Inflammatory macrophage treated with lipopolysaccharide for 1 hour (primary cell): ENCODE data around the gene TM4SF5.
A peak's percentile ranks its signal among the peaks of the same experiment; 100 is the strongest.

Experiments
- DNase-seq, 2 donors: peaks; one replicate each; pipeline ENCODE4 v3.0.0-alpha.2; 2020 to 2022

Gene TM4SF5

DNA sequence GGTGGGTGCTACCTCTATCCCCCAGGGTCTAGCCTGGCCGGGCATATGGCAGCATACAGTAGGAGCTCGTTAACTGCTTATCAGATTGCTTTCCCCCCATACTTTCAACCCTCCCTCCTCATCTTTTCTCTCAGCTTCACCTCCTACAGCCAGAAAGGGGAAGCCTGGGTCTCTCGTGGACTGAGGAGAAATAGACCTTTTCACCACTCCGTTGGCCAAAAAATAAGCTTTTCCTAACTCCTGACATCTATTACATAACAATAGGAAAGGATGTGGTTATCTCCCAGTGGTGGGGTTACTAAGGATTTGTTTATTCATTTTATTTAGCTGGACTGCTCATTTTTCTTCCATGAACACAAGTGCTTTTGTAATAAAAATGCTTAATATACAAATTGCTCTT, 23.0 kb upstream of the TM4SF5 start:
- peak; percentile 45 to 65 for DNase-seq

DNA sequence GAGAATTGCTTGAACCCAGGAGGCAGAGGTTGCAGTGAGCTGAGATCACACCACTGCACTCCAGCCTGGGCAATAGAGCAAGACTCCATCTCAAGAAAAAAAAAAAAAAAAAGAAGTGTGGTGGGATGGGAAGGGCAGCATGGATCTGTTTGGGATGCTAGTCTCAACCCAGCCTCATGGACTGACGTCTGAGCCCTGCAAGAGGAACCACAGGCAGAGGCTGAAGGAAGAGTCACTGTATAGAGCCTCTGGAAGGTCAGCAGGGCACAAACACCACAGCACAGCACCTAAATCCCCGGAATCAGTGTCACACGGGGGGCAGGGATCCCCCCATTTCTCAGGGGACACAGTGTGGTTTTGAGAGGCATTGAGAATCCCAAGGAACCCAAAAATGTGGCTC, 21.1 kb upstream of the TM4SF5 start:
- DNase-seq, result no peak

DNA sequence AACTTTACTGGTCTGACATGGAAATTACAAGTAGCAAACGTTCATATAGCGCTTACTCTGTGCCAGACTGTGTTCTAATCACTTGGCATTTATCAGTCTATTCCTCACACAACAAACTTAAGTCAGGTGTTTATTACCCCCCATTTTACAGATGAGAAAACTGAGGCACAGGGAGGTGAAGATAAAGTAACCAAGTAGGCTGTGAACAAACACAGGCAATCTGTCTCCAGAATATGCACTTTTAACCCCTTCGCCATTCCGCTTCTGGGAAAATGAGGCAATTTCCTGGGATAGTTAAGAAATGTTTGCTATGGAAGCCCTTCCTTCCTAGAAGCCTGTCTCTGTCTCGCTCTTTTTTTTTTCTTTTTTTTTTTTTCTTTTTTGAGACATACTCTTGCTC, 19.8 kb upstream of the TM4SF5 start:
- DNase-seq, result peak in 1 of 2 donors; percentile 84

DNA sequence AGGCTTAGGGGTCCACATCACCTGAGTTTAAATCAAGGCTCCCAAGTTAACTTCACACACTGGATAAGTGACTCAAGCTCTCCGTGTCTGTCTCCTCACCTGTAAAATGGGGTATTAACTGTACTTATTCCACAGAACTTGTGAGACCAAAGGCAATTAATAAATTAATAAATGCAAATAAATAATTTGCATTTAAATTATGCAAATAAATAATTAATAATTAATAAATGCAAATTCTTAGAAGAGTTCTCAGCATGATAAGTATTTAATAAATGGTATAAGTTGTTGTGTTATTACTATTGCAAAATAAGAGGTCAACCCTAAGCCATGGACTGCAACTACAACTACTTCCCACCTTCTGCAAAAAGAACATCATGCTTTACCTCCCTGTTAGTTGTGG, 18.3 kb upstream of the TM4SF5 start:
- no peak for DNase-seq

DNA sequence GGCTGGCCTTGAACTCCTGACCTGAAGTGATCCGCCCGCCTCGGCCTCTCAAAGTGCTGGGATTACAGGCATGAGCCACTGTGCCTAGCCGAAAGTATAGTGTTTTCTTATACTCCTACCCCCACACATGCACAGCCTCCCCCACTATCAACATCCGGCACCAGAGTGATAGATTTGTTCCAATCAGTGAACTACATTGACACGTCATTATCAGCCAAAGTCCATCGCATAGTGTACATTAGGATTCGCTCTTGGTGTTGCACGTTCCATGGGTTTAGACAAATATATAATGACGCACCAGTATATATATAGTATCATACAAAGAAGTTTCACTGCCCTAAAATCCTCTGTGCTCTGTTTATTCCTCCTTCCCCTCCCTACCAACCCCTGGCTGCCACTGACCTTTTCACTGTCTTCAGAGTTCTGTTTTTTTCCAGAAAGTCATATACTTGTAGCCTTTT, 11.9 kb upstream of the TM4SF5 start:
- peak; percentile 69 to 73 for DNase-seq

DNA sequence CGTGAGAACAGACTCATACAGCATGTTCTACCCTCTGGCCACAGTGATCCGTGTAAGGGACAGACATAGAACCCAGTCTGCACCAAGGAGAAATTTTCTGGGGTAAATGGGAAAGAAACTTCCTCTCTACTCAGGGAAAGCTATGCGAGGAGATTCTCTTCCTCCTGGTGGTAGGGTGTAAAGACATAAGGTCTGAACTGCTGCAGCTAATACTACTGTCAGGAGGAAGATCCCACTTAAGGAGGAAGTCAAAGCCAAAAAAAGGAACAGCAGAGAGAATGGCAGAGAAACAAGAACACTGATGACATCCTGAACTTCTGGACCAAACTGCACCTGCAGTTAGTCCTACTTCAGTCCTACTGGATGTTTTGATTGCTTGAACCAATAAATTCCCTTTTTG, 7.1 kb upstream of the TM4SF5 start:
- DNase-seq, result peak; percentile 76 to 85

DNA sequence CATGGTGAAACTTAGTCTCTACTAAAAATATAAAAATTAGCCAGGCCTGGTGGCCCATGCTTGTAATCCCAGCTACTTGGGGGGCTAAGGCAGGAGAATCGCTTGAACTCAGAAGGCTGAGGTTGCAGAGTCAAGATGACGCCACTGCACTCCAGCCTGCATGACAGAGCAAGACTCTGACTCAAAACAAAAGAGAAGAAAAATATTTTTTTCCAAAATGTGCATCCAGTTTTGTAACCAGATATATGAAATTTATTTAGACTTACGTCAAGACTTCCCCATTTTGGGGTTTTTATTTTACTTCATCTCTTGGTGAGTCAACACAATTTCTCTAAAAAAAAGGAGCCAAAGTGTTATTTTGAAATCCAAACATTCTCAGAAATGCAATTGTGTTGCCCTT, 5.5 kb upstream of the TM4SF5 start:
- DNase-seq, result peak; percentile 94 to 98

DNA sequence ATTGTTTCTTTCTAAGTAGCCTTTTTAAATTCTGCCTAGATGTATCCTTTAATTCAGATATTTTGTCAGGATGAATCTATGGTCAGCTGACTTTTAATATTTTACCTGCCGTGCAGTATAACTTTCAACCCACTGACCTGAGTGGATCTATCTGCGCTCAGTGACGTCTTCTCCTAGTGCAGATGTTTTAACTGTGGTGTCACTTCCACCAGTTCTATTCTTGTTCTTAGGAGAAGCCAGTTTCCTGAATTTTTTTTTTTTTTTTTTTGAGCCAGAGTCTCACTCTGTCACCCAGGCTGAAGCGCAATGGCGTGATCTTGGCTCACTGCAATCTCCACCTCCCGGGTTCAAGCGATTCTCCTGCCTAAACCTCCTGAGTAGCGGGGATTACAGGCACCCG, 5.0 kb upstream of the TM4SF5 start:
- DNase-seq, result peak in 1 of 2 donors; percentile 77

DNA sequence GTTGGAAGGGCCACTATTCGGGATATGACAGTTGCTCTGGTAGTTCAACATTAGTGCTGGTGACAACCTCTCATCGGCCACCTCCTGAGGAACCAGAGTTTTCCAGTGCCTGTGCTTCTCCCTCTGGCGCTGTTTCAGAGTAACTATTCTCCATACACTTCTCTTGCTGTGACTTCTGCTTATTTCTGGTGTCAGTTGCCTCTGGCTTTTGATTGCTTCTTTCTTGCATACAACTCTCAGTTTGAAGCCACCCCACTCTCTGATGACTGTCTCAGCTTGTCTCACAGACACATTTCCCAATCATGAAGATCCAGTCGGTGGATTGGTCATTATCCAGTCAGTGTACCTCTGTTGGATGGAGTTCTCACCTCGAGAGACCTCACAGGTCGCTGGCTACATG, 3.4 kb upstream of the TM4SF5 start:
- peak; percentile 82 to 88 for DNase-seq

DNA sequence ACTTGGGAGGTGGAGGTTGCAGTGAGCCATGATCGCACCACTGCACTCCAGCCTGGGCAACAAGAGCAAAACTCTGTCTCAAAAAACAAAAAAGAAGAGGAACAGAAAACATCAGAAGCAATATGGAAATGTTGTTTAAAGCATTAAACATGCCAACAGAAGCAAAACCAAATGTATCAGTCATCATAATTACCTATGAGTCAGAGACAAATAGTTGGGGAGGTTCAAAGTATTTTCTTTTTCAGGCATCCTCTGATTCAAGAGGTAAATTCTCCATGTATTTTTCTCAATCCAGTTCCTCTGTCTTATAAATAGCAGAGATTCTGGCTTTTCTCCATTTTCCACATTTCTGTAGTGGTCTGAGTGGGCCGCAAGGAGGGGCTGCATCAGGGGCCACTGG, 2.1 kb upstream of the TM4SF5 start:
- DNase-seq, result no peak

DNA sequence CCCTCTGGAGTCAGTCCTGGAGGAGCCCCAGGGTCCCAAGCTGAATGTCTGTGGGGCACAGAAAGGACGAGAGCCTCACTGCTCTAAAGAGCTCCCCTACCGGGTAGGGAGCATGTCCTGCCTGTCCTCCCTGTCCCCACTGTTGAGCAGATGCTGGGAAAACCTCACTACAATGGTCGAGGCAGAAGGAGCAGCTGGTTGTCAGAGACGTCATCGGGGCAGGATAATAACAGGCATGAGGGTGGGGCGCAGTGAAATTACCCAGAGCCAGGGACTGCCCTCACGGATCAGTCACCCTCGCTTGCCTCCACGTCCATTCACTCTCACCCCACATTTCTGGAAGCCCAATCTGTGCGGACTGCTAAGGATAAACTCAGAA, 538 bp downstream of the TM4SF5 start:
- DNase-seq, result no peak

DNA sequence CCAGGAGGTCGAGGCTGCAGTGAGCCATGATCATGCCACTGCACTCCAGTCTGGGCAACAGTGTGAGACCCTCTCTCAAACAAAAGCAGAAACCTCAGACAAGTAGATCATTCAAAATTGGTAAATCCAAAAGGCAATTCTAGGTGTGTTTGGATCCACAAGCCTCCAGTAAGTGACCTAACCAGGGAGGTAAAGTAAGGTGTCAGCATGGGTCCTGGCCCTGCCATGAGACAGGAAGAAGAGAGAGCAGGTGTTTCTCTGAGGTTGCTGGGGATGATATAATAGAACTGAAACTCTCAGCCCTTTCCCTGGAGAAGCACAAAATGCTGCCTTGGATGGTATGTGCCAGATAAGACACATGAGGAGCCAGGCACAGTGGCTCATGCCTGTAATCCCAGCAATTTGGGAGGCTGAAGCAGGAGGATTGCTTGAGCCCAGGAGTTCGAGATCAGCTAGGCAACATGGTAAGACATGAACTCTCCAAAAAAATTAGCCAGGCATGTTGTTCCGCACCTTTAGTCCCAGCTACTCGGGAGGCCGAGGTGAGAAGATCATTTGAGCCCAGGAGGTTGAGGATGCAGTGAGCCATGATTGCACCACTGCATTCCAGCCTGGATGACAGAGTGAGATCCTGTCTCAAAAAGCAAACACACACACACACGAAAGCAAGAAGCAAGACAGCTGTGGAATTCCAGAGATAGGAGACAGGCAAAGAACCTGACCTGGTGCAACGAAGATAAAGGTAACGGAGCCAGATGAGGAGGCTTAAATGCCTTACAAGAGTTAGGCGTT, 6.5 kb downstream of the TM4SF5 start:
- DNase-seq, result no peak

DNA sequence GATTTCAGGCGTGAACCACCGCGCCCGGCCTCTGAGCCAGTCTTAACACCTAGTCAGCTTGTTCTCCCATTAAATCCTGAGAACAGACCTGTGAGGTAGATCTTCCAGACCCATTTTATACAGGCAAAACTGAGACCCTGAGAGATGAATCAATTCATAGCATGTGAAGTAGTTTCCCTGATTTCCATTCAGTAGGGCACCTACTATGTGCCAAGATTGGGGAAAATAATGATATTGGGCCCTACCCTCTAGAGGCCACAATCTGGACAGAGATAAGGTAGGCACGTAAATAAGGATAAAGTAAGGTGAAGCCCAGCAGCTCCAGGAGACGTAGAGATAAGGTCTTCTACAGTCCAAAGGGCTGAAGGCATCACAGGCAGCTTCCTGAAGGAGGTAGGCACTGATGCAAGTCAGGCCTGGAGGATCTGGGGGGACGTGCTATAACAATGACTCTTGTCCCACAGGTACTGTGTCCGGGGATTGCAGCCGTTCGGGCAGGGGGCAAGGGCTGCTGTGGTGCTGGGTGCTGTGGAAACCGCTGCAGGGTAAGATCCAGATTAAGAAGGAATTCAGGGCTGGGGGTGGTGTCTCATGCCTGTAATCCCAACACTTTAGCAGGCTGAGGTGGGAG, 8.8 kb downstream of the TM4SF5 start:
- no peak for DNase-seq

DNA sequence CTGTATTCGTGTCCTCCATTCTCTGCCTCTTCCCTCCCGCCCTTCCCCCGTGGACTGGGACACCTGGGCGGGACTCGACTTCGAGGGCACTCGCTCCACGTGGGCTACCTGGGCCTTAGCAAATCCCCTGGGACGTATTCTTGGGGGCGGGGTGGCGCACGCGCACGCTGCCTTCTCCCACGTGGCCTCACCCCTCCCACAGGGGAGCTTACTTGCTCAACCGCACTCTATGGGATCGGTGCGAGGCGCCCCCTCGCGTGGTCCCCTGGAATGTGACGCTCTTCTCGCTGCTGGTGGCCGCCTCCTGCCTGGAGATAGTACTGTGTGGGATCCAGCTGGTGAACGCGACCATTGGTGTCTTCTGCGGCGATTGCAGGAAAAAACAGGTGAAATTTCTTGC, 11.0 kb downstream of the TM4SF5 start:
- DNase-seq, result peak; percentile 33 to 58

DNA sequence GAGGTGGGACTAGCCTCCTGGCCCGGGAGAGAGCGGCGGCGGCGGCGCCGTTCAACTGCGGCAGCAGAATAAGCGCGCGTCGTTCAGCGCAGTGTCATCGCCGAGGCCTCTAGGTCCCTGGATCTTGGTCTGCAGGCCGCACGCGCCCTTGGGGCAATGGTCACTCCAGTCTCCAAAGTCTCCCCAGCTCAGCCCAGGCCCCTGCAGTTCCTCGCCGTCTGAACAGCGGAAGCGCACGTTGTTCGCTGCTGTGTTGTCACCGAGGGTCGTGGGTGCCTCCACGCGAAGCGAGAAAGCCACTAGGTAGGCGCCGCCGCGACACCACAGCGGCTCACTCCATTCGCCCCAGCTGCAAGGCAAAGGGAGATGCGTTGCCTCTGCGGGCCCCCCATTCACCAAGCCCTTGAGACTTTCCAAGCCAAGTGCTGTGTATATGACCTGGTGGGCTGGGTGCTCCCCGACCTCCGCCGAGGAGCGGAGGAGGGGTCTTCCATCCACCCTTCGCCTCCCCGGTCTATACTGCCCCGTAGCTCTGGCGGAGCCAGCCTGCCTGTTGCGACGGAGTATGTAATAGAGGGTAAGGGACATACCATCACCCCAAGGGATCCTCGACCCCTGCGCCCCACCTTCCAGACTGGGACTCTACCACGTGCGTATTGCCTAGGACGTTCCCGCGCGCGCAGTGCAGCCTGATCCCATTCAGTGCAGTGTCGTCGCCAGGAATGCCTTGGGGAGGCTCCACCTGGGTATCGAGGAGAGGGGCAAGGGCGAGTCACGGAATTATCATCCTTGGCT, 13.8 kb downstream of the TM4SF5 start:
- DNase-seq, result no peak

DNA sequence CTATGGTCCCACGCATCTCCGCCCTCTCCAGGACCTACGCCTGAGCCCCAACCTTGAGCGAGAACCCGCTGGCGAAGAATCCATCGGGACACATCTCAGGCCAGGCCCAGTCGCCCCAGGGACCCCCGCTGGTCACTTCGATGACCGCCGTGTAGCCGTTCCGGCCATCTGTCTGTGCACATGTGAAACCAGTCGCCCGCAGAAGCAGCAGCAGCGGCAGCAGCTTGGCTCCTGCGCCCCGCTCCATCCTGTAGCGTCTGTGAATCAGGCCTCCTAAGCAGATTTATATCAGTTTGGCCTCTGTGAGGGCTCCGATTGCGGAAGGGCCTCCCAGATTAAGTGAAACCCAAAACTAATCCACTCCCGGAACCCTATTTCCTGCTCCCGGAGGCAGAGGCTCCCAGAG, 14.4 kb downstream of the TM4SF5 start, which contains the start of gene VMO1:
Gene VMO1 (minus strand): TSS at position 259 of the 406 bp plus-strand sequence. CDS start 12 bp downstream, at position 247.
- DNase-seq, result no peak

DNA sequence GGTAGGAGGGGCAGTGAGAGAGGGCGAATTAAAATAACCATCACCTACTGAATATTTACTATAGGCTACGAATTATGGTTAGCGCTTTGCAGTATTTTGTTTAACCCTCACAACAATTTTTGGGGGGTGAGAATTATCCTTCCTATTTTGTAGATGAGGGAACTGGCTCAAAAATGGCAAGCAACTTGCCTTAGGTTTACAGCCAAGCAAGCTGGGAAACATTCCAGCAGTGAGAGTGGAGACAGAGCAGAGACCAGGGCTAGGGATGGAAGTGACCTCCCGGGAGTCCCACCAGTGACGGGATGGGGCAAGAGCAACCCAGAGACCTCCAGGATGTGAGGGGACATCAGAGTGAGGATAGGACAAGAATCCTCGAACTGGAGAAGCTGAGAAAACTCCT, 14.8 kb downstream of the TM4SF5 start:
- no peak for DNase-seq

DNA sequence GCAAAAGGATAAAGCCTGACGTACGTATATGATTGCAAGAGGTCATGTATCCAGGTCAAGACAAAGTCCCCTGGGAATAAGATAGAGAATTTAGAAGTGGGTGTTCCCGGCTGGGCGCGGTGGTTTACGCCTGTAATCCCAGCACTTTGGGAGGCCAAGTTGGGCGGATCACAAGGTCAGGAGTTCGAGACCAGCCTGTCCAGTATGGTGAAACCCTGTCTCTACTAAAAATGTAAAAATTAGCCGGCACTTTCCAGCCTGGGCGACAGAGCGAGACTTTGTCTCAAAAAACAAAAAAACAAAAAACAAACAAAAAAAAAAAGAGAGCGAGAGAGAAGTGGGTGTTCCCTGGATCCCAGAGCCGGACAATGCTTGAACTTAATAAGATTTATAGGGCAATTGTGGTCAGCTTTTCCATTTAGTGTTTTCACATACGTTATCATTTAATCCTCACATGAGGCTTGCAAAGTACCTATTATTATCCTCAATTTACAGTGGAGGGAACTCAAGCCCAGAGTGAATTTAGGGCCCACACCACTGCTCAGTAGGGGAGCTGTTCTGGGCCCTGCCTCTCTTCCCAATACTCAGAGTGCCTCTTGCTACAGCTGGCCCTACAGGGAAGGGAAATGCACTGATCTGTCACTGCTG, 16.6 kb downstream of the TM4SF5 start:
- DNase-seq, result no peak

DNA sequence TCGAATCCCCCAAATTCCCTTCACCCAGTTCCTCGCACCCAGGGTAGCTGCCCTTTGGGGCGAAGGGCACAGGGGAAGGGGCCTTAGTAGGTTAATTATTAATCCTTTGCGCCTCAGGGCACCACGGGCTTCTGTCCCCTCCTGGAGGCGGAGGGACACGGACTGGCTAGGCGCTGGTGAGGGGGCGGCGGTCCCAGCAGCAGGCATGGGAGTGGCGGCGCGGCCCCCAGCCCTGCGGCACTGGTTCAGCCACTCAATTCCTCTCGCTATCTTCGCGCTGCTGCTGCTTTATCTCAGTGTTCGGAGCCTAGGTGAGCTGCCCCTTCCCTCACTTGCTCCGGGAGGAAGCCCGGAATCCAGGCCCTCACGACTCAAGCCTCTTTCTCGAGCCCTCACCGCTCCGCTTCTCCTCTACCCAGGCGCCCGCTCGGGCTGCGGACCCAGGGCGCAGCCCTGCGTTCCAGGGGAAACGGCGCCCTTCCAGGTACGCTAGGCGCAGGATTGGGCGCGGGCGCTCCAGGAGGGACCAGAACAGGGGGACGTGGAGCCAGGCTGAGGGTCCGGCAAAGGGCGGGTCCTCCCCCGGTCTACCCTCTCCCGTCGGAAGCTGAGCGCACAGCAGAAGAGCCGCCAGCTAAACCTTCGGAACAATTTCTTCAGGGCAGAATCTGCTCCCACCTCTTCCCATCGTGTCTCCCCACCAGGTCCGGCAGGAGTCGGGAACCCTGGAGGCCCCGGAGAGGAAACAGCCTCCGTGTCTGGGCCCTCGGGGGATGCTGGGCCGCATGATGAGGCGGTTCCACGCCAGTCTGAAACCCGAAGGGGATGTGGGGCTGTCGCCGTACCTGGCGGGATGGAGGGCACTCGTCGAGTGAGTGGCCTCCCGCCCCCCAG, 17.4 kb downstream of the TM4SF5 start, which contains the start of gene GLTPD2:
Gene GLTPD2 (plus strand): TSS at position 158 of the 894 bp plus-strand sequence. CDS start 48 bp downstream, at position 206.
- DNase-seq, result no peak

DNA sequence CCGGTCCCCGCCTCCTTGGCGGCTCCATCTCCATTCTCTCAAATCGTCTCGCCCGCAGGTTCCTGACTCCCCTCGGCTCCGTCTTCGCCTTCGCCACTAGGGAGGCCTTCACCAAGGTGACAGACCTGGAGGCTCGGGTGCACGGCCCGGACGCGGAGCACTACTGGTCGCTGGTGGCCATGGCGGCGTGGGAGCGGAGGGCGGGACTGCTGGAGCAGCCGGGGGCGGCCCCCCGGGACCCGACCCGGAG, 17.9 kb downstream of the TM4SF5 start:
- DNase-seq, result no peak

DNA sequence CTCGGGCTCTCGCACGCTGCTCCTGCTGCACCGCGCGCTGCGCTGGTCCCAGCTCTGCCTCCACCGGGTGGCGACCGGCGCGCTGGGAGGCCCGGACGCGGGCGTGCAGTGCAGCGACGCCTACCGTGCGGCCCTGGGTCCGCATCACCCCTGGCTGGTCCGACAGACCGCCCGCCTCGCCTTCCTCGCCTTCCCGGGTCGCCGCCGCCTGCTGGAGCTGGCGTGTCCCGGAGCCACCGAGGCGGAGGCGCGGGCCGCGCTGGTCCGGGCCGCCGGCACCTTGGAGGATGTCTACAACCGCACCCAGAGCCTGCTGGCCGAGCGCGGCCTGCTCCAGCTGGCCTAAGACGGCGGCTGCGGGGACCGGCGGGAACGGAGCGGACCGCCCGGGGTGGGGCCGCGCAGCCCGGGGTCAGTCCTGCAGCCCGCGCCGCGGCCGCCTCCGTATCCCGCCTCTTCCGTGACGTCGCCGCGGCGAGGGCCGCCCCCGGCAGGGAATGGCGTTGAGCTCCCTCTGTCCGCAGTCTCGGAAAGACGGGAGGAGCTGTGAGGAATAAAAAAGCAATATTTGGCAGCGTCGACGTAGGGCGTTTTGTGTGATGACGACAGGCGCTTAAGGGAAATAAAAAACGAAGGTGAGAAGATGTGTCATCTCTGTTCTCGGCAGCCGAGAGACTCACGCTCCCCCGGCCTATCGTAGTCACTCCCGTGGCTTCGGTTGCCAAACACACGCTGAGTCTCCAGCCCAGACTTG, 18.4 kb downstream of the TM4SF5 start:
- peak; percentile 75 to 85 for DNase-seq
